Hematopoietic multipotent progenitor cell treated with erythropoietin and hydrocortisone succinate and interleukin-3 and kit ligand, for 6 days (in vitro differentiated cells): ENCODE data around the gene GDF15.
A peak's percentile ranks its signal among the peaks of the same experiment; 100 is the strongest.

Source experiments
- DNase-seq: peaks from one replicate; pipeline ENCODE4 v3.0.0-alpha.2; 2015

GDF15 gene

DNA sequence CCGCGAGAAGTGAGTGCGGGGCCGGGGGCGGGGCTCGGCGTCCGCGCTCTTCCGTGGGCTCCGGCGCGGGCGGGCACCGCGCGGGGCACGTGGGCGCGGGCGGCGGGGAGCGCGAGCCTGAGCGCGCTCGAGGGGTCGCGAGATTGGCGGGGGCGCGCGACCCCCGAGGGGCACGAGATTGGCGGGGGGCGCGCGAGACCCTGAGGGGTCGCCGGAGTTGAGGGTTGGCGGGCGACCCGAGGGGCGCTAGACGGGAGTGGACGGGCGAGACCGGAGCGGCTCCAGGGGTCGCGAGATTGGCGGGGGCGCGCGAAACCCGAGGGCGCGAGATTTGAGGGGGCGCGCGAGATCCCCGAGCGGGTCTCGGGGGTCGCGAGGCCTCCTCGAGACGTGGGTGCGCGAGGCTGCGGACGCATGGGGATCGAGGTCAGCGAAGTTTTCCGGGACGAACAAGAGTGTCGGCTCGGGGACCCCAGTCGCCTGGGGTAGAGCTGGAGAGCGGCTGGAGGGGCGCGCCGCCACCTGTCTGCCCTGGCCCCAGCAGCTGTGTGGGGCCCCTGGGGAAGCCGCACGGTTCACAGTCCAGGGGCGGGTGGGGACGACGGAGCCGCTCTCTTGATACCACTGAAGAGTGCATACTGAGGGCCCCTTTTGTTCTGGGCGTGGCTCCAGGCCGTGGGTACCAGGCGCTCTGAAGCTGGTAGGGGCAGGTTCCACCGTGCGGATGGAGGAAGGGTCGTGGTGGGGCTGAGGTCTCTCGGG, 33.9 kb downstream of the GDF15 start:
- DNase-seq: peak; percentile 81

DNA sequence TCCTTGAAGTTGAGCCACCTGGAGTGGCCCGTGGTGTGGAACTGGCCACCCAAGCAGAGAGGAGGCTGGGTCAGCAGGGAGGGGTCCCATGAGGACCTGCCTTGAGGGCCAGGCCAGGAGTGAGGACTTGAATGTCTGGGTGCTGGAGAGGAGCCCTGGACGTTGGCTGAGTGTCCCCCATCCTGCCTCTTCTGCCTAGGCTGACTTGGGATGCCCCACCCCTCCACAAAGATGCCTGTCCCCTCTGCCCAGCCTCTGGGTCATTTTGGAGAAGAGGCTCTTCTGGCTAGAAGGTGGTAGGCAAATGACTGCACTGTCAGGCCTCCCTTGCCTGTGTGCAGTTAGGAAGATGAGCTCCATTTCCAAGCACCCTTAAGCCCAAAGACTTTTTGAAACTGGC, 35.0 kb downstream of the GDF15 start:
- no peak for DNase-seq

DNA sequence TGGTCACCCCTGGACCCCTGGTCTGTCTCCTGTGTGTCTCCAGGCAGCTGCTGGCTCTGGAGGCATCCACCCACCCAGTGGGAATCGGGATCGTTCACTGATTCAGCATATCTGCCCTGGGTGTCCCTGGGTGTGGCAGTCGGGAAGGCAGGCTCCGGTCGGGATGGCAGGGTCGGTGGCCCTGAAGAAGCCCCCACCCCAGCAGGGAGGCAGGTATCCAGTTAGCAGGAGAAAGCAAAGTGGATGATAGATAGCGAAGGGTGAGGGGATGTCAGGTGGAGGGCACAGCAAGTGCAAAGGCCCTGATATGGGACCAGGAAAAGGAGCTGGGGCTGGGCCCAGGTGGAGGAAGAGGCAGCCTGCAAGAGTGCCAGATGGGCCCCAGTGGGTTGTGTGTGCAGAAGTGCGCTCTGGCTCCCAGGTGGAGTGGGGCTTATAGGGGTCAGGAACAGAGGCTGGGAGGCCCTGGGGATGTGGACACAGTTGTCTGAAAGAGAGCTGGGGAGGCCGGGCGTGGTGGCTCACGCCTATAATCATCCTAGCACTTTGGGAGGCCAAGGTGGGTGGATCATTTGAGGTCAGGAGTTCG, 35.5 kb downstream of the GDF15 start:
- DNase-seq: peak; percentile 6

DNA sequence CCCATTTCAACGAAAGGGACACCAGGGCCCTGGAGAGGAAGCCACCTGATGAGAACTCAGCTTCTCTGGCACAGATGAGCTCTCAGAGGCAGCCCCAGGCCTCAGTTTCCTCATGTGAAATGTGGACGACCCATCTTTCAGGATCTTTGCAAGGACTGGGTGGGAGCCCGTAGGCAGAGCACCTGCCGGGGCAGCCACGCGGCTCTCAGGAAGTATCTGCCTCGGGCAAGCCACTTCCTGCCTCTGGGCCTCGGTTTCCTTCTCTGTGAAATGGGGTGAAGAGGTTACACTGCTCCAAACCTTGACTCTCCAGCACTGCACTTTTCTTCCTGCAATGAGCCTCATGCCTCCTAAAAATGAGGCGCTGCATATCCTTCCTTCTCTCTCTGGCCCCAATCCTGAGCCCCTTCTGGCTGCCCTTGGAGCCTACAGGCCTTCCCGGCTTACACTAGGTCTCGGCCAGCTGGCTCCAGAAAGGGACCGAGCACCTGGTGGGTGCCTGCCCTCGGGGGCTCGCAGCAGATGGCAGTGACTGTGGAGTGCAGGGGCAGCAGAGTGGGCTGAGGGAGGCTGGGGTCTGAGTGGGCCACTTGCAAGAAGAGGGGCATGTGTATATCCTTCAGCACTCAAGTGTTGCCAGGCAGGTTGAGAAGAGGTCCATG, 36.7 kb downstream of the GDF15 start:
- DNase-seq: peak; percentile 0

DNA sequence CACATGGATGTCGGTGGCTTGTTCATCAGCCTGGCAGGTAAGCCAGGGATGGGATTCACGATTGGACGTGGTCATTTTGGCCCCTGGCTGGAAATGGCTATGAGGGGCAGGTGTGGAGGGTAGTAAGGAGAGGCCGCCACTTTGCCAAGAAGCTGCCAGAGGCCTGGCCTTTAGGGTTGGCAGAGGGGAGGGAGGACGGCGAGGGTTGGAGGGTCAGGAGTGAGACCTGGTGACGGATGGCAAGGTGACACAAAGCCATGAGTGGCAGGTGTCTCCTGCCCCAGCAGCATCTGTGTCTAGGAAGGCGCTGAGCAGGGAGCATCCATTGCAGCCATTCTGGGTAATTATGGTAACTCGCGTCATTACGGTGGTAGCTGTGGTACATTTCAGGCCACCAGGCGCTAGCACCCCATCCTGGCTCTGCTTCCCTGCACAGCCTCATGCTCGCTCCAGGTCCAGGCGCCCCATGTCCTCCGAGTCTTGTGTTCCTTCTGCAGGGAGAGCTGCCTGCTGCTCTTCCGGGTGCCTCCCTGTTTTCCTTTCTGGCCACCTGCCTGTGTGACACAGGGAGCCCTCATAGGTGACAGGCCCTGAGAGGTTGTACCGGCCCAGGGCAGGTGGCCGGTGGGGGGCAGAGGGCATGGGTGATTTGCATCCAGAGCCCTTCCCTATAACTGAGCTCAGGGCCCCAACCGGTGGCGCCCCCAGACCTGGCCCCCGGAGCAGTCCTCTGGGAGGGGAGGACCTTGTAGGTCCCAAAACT, 37.5 kb downstream of the GDF15 start:
- no peak for DNase-seq

DNA sequence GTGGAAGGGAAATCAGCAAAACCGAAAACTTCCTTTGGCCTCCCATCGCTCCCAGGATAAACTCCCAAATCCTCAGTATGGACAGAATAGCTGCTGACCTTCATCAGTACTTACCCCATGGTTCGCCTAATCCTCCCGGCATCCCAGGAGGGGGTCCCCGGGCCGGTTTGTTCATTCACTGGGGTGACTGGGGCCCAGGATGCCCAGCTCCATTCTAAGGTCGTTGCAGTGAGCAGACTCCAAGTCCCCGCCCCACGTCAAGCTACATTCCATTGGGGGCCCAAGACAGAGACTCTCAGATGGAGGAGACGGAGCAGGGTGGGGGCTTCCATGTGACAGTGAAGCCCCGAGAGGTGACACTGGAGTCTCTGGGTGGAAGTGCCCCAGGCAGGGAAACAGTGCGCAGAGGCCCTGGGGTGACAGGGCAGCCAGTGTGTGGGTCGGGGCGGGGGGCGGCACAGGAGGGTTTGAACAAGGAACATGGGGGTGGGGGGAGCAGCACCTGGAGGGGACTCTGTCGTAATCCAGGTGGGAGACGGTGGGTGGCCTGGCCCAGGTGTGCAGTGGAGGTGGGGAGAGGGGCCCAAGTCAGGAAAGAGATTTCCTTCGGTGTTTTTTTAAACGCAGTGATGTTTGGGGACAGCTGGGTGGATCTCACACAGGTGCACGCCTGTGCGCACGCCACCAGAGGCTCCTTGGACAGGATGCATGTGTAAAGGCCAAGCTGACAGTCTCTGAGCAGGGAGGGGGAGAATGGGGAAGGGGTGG, 38.3 kb downstream of the GDF15 start:
- no peak for DNase-seq

DNA sequence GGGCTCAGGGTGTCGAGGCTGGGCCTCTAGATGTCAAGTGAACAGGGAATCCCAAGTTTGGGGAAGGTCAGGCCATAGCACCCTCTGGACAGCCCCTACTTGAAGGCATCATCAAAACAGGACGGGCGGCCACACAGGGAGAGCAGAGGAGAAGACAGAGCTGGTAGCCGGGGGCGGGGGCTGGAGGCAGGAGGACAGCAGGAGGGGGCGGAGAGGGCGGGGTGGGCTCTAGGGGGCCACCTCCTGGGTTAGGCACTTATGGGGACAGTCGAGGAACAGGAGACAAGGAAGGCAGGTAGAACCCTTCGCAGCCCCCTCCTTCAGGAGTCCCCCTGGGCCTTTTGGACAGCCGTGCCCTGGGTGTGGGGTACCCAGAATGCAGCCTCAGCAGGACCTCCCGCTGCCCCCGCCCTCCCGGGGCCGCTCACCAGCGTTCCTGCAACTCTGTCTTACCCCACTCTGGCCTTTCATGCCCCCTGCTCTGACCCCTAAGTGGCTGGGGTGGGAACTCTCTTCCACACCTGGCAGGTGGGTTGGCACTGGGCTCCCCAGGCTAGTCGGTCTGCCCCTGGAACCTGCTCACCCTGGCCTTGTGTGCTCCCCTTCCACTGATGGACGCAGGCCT, 39.0 kb downstream of the GDF15 start:
- DNase-seq: no peak

DNA sequence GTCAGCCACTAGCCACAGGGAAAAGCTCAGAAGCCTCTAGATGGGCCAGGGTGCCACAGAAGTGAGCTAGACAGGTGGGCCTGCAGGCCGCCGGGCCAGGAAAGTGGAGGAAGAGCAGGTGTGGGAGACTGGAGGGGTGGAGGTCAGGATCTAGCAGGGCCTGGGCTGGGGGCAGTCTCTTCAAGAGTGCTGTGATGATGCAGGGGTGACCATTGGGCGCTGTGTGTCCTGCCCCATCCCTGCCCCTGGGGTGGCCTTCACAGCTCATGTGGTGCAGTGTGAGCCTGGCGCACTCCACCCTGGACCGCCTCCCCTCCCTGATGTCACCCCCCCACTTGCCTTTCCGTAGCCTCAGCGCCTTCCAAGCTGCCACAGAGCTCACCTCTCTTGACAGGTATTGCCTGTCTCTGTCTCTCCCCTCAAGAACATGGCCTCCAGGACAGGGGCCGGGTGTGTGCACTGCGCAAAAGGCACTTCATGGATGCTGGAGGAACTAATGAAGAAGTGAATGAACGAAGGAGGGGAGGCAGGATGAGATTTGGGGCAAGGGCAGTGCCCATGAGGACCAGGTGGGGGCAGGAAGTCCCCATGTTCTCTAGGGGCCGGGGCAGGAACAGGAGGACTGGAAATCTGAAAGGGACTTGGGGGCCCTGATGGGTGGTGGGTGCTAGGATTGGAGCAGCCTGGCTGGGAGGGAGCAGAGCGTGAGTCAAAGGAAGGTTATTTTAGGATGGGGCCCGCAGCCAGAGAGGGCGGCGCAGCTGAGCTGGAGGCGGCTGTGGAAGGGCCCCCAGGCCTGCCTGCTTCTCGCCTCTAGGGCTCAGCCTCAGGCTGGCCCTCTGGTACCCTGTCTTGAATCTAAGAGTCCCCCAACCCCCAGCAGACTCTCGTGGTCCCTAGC, 39.8 kb downstream of the GDF15 start:
- DNase-seq: no peak

DNA sequence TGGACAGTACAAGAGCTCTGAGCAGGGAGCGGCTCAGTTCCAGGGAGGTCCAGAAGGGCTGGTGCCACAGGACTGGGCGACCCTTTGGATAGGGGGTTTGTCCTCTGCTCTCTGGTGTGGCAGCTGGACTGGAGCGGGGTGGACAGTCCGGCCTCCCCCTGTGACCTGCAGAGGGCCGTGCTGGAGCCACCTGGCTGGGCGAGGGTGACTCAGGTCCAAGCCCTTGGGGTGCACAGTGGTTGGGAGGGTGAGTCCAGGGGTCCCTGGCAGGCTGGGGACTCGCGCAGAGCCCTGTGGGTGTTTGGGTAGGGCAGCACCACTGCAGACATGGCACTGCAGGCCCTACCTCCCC, 40.4 kb downstream of the GDF15 start:
- no peak for DNase-seq

DNA sequence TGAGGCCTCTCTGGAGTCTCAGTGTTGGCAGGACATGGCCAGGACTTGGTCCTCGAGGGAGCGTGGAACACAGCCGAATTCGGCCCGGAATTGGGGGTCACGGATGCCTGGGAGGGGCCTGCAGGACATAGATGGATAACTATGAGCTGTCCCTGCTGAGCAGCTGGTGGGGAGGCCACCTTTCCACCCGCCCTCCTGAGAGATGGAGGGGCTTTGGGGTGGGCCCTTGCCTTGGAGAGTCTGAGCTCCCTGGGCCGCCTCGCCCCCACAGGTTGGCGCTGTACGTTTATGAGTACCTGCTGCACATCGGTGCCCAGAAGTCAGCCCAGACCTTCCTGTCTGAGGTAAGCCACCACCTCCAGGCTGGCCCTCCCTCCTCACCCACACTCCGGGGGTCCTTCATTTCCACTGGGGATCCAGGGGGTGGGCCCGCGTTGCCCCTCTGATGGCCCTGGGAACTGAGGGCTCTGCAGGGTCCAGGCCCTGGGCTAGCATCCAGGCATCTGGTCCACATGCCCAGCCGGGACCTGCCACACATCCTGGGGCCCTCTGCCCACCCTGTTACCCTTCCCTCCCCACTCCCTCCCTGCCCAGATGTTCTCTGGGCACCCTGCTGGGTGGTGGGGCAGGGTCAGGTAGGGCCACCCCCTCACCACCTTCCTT, 41.3 kb downstream of the GDF15 start:
- no peak for DNase-seq

DNA sequence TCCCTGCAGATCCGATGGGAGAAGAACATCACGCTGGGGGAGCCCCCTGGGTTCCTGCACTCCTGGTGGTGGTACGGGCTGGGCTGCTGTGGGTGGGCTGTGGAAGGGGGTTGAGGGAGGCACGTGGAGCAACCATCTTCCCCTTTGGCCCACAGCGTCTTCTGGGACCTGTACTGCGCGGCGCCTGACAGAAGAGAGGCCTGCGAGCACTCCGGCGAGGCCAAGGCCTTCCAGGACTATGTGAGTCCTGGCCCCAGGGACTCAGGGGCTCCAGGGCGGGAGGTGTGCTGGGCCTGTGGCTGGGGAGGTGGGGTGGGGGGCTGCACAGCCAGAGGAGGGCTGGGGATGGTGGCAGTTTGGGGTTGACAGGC, 41.8 kb downstream of the GDF15 start:
- DNase-seq: no peak

DNA sequence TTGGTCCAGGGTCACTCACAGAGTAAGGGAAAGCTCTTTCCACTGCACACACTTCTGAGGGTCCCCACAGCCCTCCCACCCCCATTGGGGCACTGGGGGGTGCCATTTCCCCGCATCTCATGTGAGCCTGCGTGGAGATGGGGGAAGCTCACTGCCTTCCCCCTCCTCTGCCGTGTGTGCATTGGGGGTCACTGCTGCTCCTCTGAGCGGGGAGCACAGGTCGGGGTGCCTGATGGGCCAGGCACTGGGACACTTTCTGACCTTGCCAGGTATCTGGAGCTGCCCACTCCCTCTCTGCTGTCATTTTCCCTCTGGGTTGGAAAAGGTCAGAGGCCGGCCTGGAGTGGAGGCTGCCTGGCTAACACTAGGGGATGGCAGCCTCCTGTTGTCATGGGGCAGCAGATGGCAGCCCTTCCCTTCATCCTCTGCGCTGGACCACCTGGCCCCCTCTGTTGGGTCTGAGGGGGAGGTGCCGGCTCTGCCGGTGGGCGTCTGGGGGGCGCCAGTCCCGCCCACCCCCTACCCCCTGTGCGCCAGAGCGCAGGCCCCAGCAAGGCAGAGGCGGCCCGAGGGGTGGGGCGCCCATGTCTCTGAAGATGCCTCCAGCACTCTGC, 42.3 kb downstream of the GDF15 start:
- DNase-seq: no peak

DNA sequence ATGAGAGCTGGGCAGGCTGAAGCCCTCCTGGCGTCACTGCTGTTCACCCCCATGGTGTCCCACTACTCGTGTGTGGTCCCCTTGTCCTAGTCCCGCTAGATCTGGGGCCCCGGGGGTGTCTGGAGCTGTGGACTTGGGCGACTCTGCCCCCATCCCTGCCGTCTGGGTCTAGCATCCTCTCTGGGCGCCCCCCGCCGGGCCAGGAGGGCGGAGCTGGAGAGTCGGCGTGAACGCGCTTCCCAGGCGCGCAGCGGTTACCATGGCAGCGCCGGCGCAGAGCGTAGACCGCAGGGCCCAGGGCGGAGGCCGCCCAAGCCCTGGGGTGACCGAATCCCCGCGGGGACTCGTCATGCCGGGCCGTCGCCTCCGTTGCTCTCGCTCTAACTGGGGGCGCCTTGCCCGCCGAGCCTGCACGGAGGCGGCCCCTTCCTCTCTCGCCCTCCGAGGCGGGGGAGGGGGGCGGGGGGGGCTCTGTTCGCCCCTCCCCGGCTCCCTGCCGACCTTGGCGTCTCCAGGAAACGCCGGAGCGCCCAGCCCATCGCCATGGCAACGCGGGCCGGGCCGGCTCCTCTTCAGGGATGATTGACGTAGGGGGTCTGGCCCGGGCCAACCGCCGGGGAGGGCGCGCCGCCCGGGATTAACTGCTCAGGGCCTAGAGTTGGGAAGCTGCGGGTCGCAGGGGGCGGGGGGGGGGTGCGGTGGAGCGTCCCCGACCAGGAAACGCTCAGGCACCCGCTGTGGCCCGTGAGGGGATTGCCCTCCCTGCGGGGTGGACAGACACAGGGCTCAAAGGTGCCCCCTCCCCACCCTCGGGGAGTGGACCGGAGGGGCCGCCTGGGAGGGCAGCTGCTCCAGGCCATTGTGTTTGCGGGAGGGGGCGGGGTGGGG, 43.1 kb downstream of the GDF15 start:
- DNase-seq: peak; percentile 94

DNA sequence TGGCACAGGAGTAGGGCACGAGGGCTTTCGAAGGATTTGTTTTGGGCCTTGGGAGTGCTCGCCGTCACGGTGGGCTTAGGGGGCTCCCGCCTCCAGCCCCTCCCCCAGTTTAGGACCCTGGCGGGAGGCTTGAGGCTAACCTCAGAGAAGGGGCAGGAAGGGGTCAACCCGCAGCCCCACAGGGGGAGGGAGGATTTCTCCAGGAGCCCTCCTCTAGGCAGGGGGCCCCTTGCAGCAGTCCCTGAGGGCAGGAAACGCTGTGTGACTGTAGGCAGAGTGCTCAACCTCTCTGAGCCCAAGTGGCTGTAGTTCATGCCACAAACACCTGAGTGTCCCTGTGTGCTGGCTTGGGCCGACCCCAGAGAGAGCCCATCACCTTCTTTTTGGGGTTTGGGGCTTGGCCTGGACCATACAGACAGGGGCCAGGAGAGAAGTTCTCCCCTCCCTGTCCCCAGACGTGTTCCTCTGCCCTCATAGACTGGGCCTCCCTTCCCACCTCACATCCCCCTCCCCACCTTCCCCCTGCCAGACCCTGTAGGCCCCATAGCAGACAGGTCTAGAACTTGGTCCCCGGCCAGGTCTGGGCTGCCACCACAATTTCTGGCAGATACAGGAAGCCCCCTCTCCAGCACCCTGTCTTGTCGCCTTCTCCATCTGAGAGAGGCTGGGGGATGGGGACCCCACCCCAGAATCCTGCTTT, 43.9 kb downstream of the GDF15 start:
- no peak for DNase-seq

DNA sequence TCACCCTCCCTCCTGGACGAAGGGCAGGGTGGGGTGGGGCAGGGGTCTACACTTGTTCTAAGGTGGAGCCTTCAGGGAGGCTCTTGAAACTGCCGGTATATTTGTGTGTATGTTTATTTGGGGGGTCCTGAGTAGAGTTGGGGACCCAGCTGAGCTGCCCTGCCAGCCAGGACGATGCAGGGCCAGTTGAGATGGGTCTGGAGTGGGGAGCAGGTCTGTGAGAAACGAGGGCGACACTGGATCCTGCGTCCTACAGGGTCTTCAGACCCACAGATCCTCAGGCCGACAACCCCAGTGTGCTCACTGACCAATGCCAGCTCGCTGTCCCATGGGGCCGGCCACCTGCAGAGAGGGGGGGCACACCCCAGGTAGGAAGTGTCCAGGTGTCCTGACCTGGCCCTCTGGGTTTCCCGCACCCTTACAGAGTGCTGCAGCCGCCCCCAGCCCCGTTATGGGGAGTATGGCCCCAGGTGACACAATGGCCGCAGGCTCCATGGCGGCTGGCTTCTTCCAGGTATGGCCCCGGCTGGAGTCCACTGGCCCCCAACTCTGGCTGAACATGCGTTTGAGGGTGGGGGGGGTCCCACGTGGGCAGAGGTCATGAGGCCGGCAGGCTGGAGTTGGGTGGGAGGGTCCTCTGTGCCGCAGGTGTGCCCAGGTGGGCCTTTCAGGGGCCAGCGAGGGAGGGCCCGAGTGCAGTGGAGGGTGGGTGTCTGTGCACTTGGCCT, 44.6 kb downstream of the GDF15 start:
- no peak for DNase-seq

DNA sequence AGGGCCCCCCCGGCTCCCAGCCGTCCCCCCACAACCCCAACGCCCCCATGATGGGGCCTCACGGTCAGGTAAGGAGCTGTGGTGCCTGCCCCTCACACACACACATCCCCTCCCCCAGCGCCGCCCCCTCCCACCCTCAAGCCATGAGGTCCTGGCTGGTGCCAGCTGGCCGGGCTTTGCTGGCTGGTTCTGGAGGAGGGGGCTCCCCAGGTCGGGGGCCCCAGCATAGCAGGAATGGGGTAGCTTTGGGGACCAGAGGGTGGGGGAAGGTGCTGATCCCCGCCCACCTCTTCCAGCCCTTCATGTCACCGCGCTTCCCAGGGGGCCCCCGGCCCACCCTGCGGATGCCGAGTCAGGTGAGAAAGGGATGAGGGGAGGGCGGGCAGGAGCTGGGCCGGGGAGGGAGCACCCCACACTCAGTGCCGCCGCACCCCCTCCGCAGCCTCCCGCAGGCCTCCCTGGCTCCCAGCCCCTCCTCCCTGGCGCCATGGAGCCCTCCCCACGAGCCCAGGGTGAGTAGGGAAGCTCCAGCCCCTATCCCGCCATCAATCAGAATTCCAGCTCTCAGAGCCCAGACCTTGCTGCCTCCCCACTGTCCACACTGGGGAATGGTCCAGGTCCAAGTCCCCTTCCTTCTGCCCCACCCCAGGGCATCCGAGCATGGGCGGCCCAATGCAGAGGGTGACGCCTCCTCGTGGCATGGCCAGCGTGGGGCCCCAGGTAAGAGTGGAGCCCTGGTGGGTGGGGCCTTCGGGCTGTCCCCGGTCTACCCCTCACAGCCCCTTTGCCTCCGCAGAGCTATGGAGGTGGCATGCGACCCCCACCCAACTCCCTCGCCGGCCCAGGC, 45.6 kb downstream of the GDF15 start:
- DNase-seq: no peak
